Suprapubic skin (tissue), 4 donors: ENCODE results near the gene CYP51A1. TPM values are rescaled to one million over a fixed set of nuclear protein-coding genes. Genes with fewer than 3 reads are reported as not detected.
"Not testable (repeated sequence)": the region's sequence is repeated elsewhere in the genome, so short reads cannot be mapped to it uniquely, and the experiment has no call there.

Experiments
- DNase-seq, 2 donors: peaks; one replicate each; pipeline ENCODE4 v3.0.0-alpha.2; 2019; ENCODE audit warnings: low spot score in 2 of 2
- H3K27ac ChIP-seq: fragments of 200-600 bp; sonication (generic); one replicate; pipeline ENCODE4 v1.5.1; 2019
- H3K27me3 ChIP-seq: fragments of 200-600 bp; sonication (generic); one replicate; pipeline ENCODE4 v1.5.1; 2019
- H3K36me3 ChIP-seq: fragments of 200-600 bp; sonication (generic); one replicate; pipeline ENCODE4 v1.5.1; 2019
- H3K4me1 ChIP-seq: fragments of 200-600 bp; sonication (generic); one replicate; pipeline ENCODE4 v1.5.1; 2019
- H3K4me3 ChIP-seq: fragments of 200-600 bp; sonication (generic); one replicate; pipeline ENCODE4 v1.5.1; 2019; ENCODE audit warnings: mild to moderate bottlenecking
- H3K9me3 ChIP-seq: fragments of 200-600 bp; sonication (generic); one replicate; pipeline ENCODE4 v1.5.1; 2019
- EP300 ChIP-seq: sonication (generic); formaldehyde crosslinking; IDR thresholded peaks from one replicate; pipeline ENCODE4 v1.6.1; 2017; ENCODE audit warnings: antibody characterized with exemption
- POLR2A ChIP-seq, 2 donors: fragments of 450-650 bp; IDR thresholded peaks; one replicate each; pipeline ENCODE4 v1.6.1; 2017; ENCODE audit warnings: antibody characterized with exemption in 2 of 2, mild to moderate bottlenecking in 2 of 2, moderate library complexity in 2 of 2
- POLR2AphosphoS5 ChIP-seq, 3 donors: sonication (generic); formaldehyde crosslinking; IDR thresholded peaks; one replicate each; pipeline ENCODE4 v1.6.1; 2017; ENCODE audit warnings: antibody characterized with exemption in 3 of 3
- WGBS: methylation state at CpG from one replicate; pipeline ENCODE4 v1.1.5; 2018; 5-methylcytosine and 5-hydroxymethylcytosine counted together
- total RNA-seq, 4 donors: library from RNA; depleted of rRNA; stranded (reverse); fragments of >200 nt; gene quantifications; one replicate each; pipeline ENCODE4 v1.1.0, GENCODE V29; 2016
- TF ChIP-seq, protein P1 (sequence below), 2 donors: fragments of 200-600 bp in 1 of 2; fragments of 450-650 bp in 1 of 2; sonication (generic) in 1 of 2; IDR thresholded peaks; one replicate each; pipeline ENCODE4 v1.5.1; 2016 to 2019; ENCODE audit warnings: antibody characterized with exemption in 2 of 2, mild to moderate bottlenecking in 1 of 2, moderate library complexity in 1 of 2

The CYP51A1 gene
- 10 to 100 TPM; 18.1 to 88.0 (median 52.2) TPM for total RNA-seq

- no peaks in the 10 kb centered on the region for H3K27me3 ChIP-seq
- peak; percentile 96 to 97 for DNase-seq
- H3K36me3 ChIP-seq: peaks cover 3% of the 10 kb centered on the region
- H3K27ac ChIP-seq: peak within 1 kb of the TSS; percentile 96
- TF ChIP-seq, protein P1, sequence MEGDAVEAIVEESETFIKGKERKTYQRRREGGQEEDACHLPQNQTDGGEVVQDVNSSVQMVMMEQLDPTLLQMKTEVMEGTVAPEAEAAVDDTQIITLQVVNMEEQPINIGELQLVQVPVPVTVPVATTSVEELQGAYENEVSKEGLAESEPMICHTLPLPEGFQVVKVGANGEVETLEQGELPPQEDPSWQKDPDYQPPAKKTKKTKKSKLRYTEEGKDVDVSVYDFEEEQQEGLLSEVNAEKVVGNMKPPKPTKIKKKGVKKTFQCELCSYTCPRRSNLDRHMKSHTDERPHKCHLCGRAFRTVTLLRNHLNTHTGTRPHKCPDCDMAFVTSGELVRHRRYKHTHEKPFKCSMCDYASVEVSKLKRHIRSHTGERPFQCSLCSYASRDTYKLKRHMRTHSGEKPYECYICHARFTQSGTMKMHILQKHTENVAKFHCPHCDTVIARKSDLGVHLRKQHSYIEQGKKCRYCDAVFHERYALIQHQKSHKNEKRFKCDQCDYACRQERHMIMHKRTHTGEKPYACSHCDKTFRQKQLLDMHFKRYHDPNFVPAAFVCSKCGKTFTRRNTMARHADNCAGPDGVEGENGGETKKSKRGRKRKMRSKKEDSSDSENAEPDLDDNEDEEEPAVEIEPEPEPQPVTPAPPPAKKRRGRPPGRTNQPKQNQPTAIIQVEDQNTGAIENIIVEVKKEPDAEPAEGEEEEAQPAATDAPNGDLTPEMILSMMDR (IDR thresholded peaks at IDR 0.05): no peak
- peak in 2 of 3 donors; percentile 65 to 69 for TF ChIP-seq POLR2AphosphoS5 (IDR thresholded peaks at IDR 0.05)
- TF ChIP-seq EP300: no peak
- peak; percentile 17 to 78 for TF ChIP-seq POLR2A (IDR thresholded peaks at IDR 0.05)
- peak within 1 kb of the TSS; percentile 98 for H3K4me3 ChIP-seq
- 1% methylated on average over 14 of the region's 73 CpGs for WGBS
- H3K9me3 ChIP-seq: no peaks in the 10 kb centered on the region
- H3K4me1 ChIP-seq: peaks cover 31% of the 10 kb centered on the region
Measured at GRCh38 chr7:92134271-92135051, at the start of gene CYP51A1. Gene CYP51A1 (minus strand): TSS chr7:92134477. CDS start chr7:92134364, 113 bp downstream.

- Histone ChIP-seq H3K9me3 (no peaks in the 10 kb centered on the region), H3K36me3 (no peaks in the 10 kb centered on the region), H3K27ac (peak within 1 kb of the TSS; percentile 71), H3K4me3 (peak within 1 kb of the TSS; percentile 58), H3K4me1 (peaks cover 11% of the 10 kb centered on the region), H3K27me3 (no peaks in the 10 kb centered on the region)
- 9% methylated on average over 35 of the region's 60 CpGs for WGBS
- DNase-seq: peak; percentile 90 to 93
- TF ChIP-seq, protein P1 (IDR thresholded peaks at IDR 0.05): peak; percentile 88 to 98
- no peak for TF ChIP-seq POLR2AphosphoS5 (IDR thresholded peaks at IDR 0.05)
Measured at GRCh38 chr7:92178928-92179924, 44.9 kb upstream of the CYP51A1 start, which contains the start of gene LRRD1. Gene LRRD1 (minus strand): TSS chr7:92179142. CDS start chr7:92165202, 13,940 bp downstream.

- DNase-seq: no peak
- Histone ChIP-seq H3K27me3 (no peaks in the 10 kb centered on the region), H3K36me3 (no peaks in the 10 kb centered on the region), H3K4me1 (peaks cover 11% of the 10 kb centered on the region), H3K9me3 (no peaks in the 10 kb centered on the region), H3K4me3 (no peak overlapping the region), H3K27ac (no peak overlapping the region)
- TF ChIP-seq EP300 (no peak), POLR2AphosphoS5 (IDR thresholded peaks at IDR 0.05) (no peak), POLR2A (IDR thresholded peaks at IDR 0.05) (no peak)
- TF ChIP-seq, protein P1 (IDR thresholded peaks at IDR 0.05): no peak
Measured at GRCh38 chr7:92177362-92177761, 43.1 kb upstream of the CYP51A1 start.

GRCh38 chr7:92169529-92169928, 35.3 kb upstream of the CYP51A1 start:
- H3K36me3 ChIP-seq, H3K27ac ChIP-seq, H3K4me3 ChIP-seq, H3K9me3 ChIP-seq, H3K4me1 ChIP-seq, H3K27me3 ChIP-seq, DNase-seq: not testable (repeated sequence)
- 88% methylated on average over 2 of the region's 2 CpGs for WGBS

DNA sequence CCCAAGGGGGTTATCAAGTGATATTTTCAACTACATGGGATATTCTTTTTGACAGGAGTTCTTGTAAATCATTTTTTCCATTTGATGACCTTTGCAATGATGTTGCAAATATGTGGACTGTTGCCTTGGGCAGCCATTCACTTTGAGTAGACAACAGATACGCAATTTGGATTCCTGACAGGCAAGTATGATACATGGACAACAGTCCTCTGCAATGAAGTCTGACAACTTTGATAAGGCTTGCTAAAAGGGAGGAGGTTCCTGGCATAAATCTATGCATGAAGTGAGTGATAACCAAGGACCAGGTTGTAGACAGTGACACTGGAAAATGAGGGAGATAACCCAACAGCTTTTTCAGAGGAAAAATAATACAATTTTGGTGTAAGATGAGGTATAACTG, 27.0 kb upstream of the CYP51A1 start:
- DNase-seq: no peak
- H3K36me3 ChIP-seq: no peaks in the 10 kb centered on the region
- no peaks in the 10 kb centered on the region for H3K9me3 ChIP-seq
- H3K4me1 ChIP-seq: no peaks in the 10 kb centered on the region
- TF ChIP-seq, protein P1 (IDR thresholded peaks at IDR 0.05): no peak
- TF ChIP-seq POLR2AphosphoS5 (IDR thresholded peaks at IDR 0.05) (no peak), EP300 (no peak), POLR2A (IDR thresholded peaks at IDR 0.05) (no peak)
- H3K27me3 ChIP-seq: no peaks in the 10 kb centered on the region
- no peak overlapping the region for H3K27ac ChIP-seq
- 85% methylated on average over 1 of the region's 1 CpG for WGBS
- H3K4me3 ChIP-seq: no peak overlapping the region
